Kidney (tissue), 14 donors: Measurements from ENCODE around the gene CTRB1. TPM values are rescaled to one million over a fixed set of nuclear protein-coding genes. Genes with fewer than 3 reads are reported as not detected.

Source experiments
- DNase-seq, 5 donors: peaks; one replicate each; pipeline ENCODE4 v3.0.0-alpha.2; 2013 to 2020
- FAIRE-seq: peaks from 2 replicates; lab custom pipeline; 2012; peaks lifted over from hg19 to GRCh38; lab: Jason Lieb, UNC
- H3K27ac ChIP-seq, 2 donors: one replicate each; pipeline ENCODE4 v1.7.0; 2013; ENCODE audit warnings: low read depth in 2 of 2, low read length in 2 of 2, inconsistent platforms in 1 of 2
- H3K27me3 ChIP-seq: one replicate; pipeline ENCODE4 v1.7.1; 2013; ENCODE audit warnings: low read length, inconsistent platforms; ENCODE audit not compliant: control insufficient read depth, insufficient read depth
- H3K36me3 ChIP-seq, 3 donors: one replicate each; pipeline versions ENCODE4 v1.7.0 to v1.7.1; 2013; ENCODE audit warnings: low read length in 3 of 3, control low read depth in 1 of 3, inconsistent platforms in 1 of 3; ENCODE audit not compliant: insufficient read depth in 3 of 3, control insufficient read depth in 2 of 3
- H3K4me1 ChIP-seq, 3 donors: one replicate each; pipeline versions ENCODE4 v1.7.0 to v1.7.1; 2013; ENCODE audit warnings: low read length in 3 of 3, inconsistent platforms in 1 of 3, low read depth in 1 of 3; ENCODE audit not compliant: control insufficient read depth in 2 of 3, insufficient read depth in 2 of 3
- H3K4me3 ChIP-seq, 3 donors: one replicate each; pipeline versions ENCODE4 v1.7.0 to v1.8.1; 2013; ENCODE audit warnings: low read length in 3 of 3, control low read depth in 1 of 3, inconsistent platforms in 1 of 3
- H3K9ac ChIP-seq, 3 donors: one replicate each; pipeline versions ENCODE4 v1.7.0 to v1.7.1; 2013; ENCODE audit warnings: low read length in 3 of 3, control low read depth in 1 of 3, inconsistent platforms in 1 of 3
- H3K9me3 ChIP-seq, 3 donors: one replicate each; pipeline versions ENCODE4 v1.7.0 to v1.7.1; 2013; ENCODE audit warnings: low read length in 3 of 3, control low read depth in 1 of 3, inconsistent platforms in 1 of 3; ENCODE audit not compliant: control insufficient read depth in 2 of 3, insufficient read depth in 1 of 3
- intact Hi-C: fragments of 100-400 bp; cut with DNase I; formaldehyde crosslinking; loops from one replicate; pipeline ENCODE4 v1.11.1; 2022
- polyA plus RNA-seq: library from polyadenylated mRNA; stranded (reverse); fragments of 350-450 nt; fragmentation: Illumina TruSeq; extraction: RNeasy Lipid Tissue Mini Kit (QIAGEN cat#74804); gene quantifications from one replicate; pipeline ENCODE4 v1.2.3, GENCODE V29; 2014; ENCODE audit warnings: low read depth, low replicate concordance; ENCODE audit not compliant: insufficient read depth
- total RNA-seq: library from RNA; stranded (reverse); fragmentation: NEBNext Ultra II Directional; extraction: Animal tissue kit (Norgen Biotek cat#: 25700); gene quantifications from one replicate; pipeline ENCODE4 v1.2.1, GENCODE V29; 2021
- TF ChIP-seq, protein P1 (sequence below): IDR thresholded peaks from 3 replicates; pipeline ENCODE4 v1.5.1; 2012; ENCODE audit warnings: mild to moderate bottlenecking, moderate library complexity, borderline replicate concordance; ENCODE audit not compliant: insufficient read depth; ENCODE audit errors: extremely low read depth
- donor health status: control.
- donor health status: control.
- donor health status: control.
- donor health status: control.
- donor health status: control.
- donor health status: DM: yes; HTN: yes; CAD: no.
- donor health status: Normal renal cell carcinoma (clear cell type).

The CTRB1 gene
- total and polyA plus RNA-seq, 2 donors from 2014 or later, result not detected

DNA sequence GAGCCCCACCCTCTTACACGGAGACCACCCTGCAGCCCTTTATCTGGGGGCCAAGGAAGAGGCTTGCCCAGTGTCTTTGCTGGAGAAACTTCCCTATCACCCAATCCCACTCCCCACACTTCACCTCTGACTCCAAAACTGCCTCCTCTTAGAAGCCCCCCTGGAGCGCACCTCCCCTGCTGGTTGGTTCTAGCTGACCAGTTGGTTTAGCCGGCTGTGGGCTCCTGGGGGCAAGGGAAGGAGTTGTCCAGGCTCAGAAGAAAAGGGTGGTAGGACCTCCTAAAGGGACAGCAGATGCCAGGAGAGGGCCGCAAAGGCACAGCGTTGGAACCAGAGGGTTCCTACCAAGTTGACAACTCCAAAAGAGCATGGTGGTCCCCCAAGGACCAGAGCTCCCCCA lies 30.7 kb downstream of the CTRB1 start:
- H3K9ac ChIP-seq, result peak overlapping the region in 2 of 3 donors; percentile 39 to 91
- H3K4me3 ChIP-seq, result peak overlapping the region in 2 of 3 donors; percentile 49 to 84
- H3K36me3 ChIP-seq, result peaks cover 0 to under 1% (median 0%) of the 10 kb centered on the region in 3 donors
- TF ChIP-seq, protein P1, sequence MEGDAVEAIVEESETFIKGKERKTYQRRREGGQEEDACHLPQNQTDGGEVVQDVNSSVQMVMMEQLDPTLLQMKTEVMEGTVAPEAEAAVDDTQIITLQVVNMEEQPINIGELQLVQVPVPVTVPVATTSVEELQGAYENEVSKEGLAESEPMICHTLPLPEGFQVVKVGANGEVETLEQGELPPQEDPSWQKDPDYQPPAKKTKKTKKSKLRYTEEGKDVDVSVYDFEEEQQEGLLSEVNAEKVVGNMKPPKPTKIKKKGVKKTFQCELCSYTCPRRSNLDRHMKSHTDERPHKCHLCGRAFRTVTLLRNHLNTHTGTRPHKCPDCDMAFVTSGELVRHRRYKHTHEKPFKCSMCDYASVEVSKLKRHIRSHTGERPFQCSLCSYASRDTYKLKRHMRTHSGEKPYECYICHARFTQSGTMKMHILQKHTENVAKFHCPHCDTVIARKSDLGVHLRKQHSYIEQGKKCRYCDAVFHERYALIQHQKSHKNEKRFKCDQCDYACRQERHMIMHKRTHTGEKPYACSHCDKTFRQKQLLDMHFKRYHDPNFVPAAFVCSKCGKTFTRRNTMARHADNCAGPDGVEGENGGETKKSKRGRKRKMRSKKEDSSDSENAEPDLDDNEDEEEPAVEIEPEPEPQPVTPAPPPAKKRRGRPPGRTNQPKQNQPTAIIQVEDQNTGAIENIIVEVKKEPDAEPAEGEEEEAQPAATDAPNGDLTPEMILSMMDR, result no peak
- H3K27ac ChIP-seq, result peak overlapping the region; percentile 93 to 97
- no peaks in the 10 kb centered on the region for H3K27me3 ChIP-seq
- peaks cover 0 to 77% (median 76%) of the 10 kb centered on the region in 3 donors for H3K4me1 ChIP-seq
- FAIRE-seq (no peak), DNase-seq (no peak)
- H3K9me3 ChIP-seq, result no peaks in the 10 kb centered on the region
- intact Hi-C loops, result no loop called here

DNA sequence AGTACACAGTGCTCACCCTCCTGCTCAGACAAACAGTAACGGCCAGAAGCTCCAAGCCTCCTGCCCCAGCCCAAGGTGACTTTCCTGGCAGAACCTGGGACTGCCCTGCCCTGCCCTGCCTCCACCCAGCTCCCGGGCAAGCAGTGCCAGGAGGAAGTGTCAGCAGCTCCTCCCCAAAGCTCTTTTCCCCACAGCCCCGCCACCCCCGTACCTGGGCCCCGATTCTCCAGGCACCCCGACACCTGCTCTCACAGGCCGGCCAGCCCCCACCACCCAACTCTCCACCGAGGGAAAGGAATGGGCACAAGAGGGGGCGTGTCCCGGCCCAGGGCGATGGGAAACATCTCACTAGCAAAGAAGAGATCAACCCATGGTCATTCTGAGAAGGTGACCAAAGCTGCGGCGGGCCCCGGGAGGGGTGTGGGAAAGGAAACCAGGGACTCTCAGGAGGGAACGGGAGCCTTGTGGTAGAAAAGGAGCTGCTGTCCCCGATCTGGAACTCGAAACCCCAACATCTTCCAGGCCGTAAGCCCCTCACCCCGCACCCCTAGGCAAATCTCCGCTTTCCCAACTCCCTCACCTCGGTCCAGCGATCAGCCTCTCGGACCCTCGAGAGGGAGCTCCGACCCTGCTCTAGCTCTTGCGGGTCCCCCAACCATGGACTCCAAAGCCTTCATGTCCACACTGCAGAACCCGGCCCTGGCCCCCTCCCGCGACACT lies 31.5 kb downstream of the CTRB1 start:
- intact Hi-C loops, result no loop called here
- peak overlapping the region; percentile 49 to 84 (median 53) for H3K4me3 ChIP-seq
- H3K4me1 ChIP-seq, result peaks cover 0 to 77% (median 75%) of the 10 kb centered on the region in 3 donors
- H3K36me3 ChIP-seq, result no peaks in the 10 kb centered on the region
- no peak for FAIRE-seq
- peak overlapping the region; percentile 38 to 91 (median 66) for H3K9ac ChIP-seq
- TF ChIP-seq, protein P1, result no peak
- H3K27ac ChIP-seq, result peak overlapping the region; percentile 93 to 97
- no peaks in the 10 kb centered on the region for H3K27me3 ChIP-seq
- H3K9me3 ChIP-seq, result no peaks in the 10 kb centered on the region
- DNase-seq, result peak in 2 of 5 donors; percentile 78 to 87

- peak overlapping the region; percentile 93 to 97 for H3K27ac ChIP-seq
- intact Hi-C loops, result no loop called here
Measured at GRCh38 chr16:75250809-75251279, 32.1 kb downstream of the CTRB1 start.

More at GRCh38 chr16:75250809-75251279, 32.1 kb downstream of the CTRB1 start:
- FAIRE-seq (no peak), DNase-seq (peak; percentile 67 to 91 (median 82))
- Histone ChIP-seq H3K27me3 (no peaks in the 10 kb centered on the region), H3K4me1 (peaks cover 0 to 76% (median 72%) of the 10 kb centered on the region in 3 donors), H3K36me3 (no peaks in the 10 kb centered on the region), H3K4me3 (peak overlapping the region; percentile 46 to 84 (median 53)), H3K9me3 (no peaks in the 10 kb centered on the region), H3K9ac (peak overlapping the region in 2 of 3 donors; percentile 66 to 91)
- TF ChIP-seq, protein P1, result no peak
